Metanephros (tissue), 2 donors: ENCODE data around the gene CCDC18. TPM values are rescaled to one million over a fixed set of nuclear protein-coding genes. Genes with fewer than 3 reads are reported as not detected.

Source experiments
- small RNA-seq: library from RNA; depleted of rRNA; stranded (forward); fragments of <200 nt; gene quantifications from one replicate; pipeline ENCODE3, GENCODE V24; 2014; ENCODE audit warnings: low replicate concordance
- total RNA-seq: library from RNA; depleted of rRNA; stranded (reverse); fragments of >200 nt; gene quantifications from one replicate; pipeline ENCODE4 v1.2.3, GENCODE V29; 2014

CCDC18 gene
- 10.3 TPM for total RNA-seq

GRCh38 chr1:93180723-93181613 lies at the start of gene CCDC18:
TSS of gene CCDC18 (plus strand) at chr1:93180724. CDS start at chr1:93183362, 2,638 bp downstream.

GRCh38 chr1:93179886-93180722 lies 420 bp upstream of the CCDC18 start, which contains the start of gene TMED5:
TSS of gene TMED5 (minus strand) at chr1:93180413. CDS start at chr1:93180242, 171 bp downstream.

Small RNAs within 50 kb of the gene (small RNA-seq; reads per million reads assigned to genes)
- not detected for gene AC126124.1
- gene AL139421.1, result not detected

Other genes with a start within 250 kb of the CCDC18 start
- gene DIPK1A, start 219.3 kb upstream of the CCDC18 start, total RNA-seq, result 3.9 TPM
- 49.6 TPM for gene MTF2, start 101.4 kb upstream of the CCDC18 start, total RNA-seq
- 75.0 TPM for gene TMED5, start 311 bp upstream of the CCDC18 start, total RNA-seq
- gene DR1, start 165.2 kb downstream of the CCDC18 start, total RNA-seq, result 50.9 TPM